Vagina (tissue), 2 donors: ENCODE data around the gene AQP12A.

ENCODE experiments used
- POLR2AphosphoS5 ChIP-seq, 2 donors: sonication (generic); formaldehyde crosslinking; IDR thresholded peaks; one replicate each; pipeline ENCODE4 v1.9.0; 2017; ENCODE audit warnings: antibody characterized with exemption in 2 of 2, mild to moderate bottlenecking in 2 of 2, low read depth in 1 of 2; ENCODE audit not compliant: insufficient read depth in 1 of 2
- TF ChIP-seq, protein P1 (sequence below), 3 experiments: fragments of 450-650 bp in 2 of 3; fragments of 200-600 bp in 1 of 3; sonication (generic) in 1 of 3; IDR thresholded peaks; one replicate each; pipeline ENCODE4 v1.5.1; 2017 to 2019; ENCODE audit warnings: antibody characterized with exemption in 3 of 3, mild to moderate bottlenecking in 2 of 3, moderate library complexity in 2 of 3

GRCh38 chr2:240645801-240646175 is 45.9 kb upstream of the AQP12A start:
- TF ChIP-seq, protein P1, sequence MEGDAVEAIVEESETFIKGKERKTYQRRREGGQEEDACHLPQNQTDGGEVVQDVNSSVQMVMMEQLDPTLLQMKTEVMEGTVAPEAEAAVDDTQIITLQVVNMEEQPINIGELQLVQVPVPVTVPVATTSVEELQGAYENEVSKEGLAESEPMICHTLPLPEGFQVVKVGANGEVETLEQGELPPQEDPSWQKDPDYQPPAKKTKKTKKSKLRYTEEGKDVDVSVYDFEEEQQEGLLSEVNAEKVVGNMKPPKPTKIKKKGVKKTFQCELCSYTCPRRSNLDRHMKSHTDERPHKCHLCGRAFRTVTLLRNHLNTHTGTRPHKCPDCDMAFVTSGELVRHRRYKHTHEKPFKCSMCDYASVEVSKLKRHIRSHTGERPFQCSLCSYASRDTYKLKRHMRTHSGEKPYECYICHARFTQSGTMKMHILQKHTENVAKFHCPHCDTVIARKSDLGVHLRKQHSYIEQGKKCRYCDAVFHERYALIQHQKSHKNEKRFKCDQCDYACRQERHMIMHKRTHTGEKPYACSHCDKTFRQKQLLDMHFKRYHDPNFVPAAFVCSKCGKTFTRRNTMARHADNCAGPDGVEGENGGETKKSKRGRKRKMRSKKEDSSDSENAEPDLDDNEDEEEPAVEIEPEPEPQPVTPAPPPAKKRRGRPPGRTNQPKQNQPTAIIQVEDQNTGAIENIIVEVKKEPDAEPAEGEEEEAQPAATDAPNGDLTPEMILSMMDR (IDR thresholded peaks at IDR 0.05): no peak
- no peak for TF ChIP-seq POLR2AphosphoS5 (IDR thresholded peaks at IDR 0.05; ENCODE audit: insufficient read depth in 1 of 2, low read depth in 1 of 2)
